Astrocyte (in vitro differentiated cells and primary cell): ENCODE measurements around the gene CSN2. TPM values are rescaled to one million over a fixed set of nuclear protein-coding genes. Genes with fewer than 3 reads are reported as not detected.

Source experiments
- DNase-seq: peaks from one replicate; pipeline ENCODE4 v3.0.0-alpha.2; 2010; ENCODE audit warnings: low read depth
- FAIRE-seq: peaks from 2 replicates; lab custom pipeline; 2011; peaks lifted over from hg19 to GRCh38; lab: Jason Lieb, UNC
- H2AFZ ChIP-seq: 2 replicates; pipeline ENCODE4 v1.6.0; 2012; ENCODE audit warnings: low read depth, low read length, inconsistent platforms
- H3K27ac ChIP-seq: 2 replicates; pipeline ENCODE4 v1.5.1; 2011; ENCODE audit warnings: low read depth, low read length, inconsistent platforms
- H3K27me3 ChIP-seq: 2 replicates; pipeline ENCODE4 v1.6.0; 2011; ENCODE audit warnings: low read length, inconsistent platforms; ENCODE audit not compliant: insufficient read depth
- H3K36me3 ChIP-seq: 2 replicates; pipeline ENCODE4 v1.5.1; 2011; ENCODE audit warnings: low read length, inconsistent platforms; ENCODE audit not compliant: insufficient read depth
- H3K4me1 ChIP-seq: 2 replicates; pipeline ENCODE4 v1.5.1; 2011; ENCODE audit warnings: low read length, inconsistent platforms; ENCODE audit not compliant: insufficient read depth
- H3K4me2 ChIP-seq: 2 replicates; pipeline ENCODE4 v1.6.0; 2012; ENCODE audit warnings: low read length, inconsistent platforms
- H3K4me3 ChIP-seq: 2 replicates; pipeline ENCODE4 v1.5.1; 2011; ENCODE audit warnings: low read depth, mild to moderate bottlenecking, low read length, inconsistent platforms; ENCODE audit not compliant: insufficient read depth
- H3K79me2 ChIP-seq: 2 replicates; pipeline ENCODE4 v1.6.0; 2012; ENCODE audit warnings: mild to moderate bottlenecking, low read length, inconsistent platforms; ENCODE audit not compliant: insufficient read depth
- H3K9ac ChIP-seq: 2 replicates; pipeline ENCODE4 v1.6.0; 2012; ENCODE audit warnings: mild to moderate bottlenecking, low read length, inconsistent platforms
- H3K9me3 ChIP-seq: 2 replicates; pipeline ENCODE4 v1.5.1; 2012; ENCODE audit warnings: low read depth, mild to moderate bottlenecking, low read length, inconsistent platforms; ENCODE audit not compliant: insufficient read depth
- H4K20me1 ChIP-seq: 2 replicates; pipeline ENCODE4 v1.6.0; 2012; ENCODE audit warnings: low read length, inconsistent platforms; ENCODE audit not compliant: insufficient read depth
- H3K27ac Mint-ChIP-seq: one replicate; pipeline ENCODE4 v1.8.0; 2021; ENCODE audit warnings: mild to moderate bottlenecking, mixed read lengths; ENCODE audit not compliant: unreplicated experiment
- H3K27me3 Mint-ChIP-seq: one replicate; pipeline ENCODE4 v1.8.0; 2021; ENCODE audit warnings: low read depth, mixed read lengths; ENCODE audit not compliant: unreplicated experiment
- H3K36me3 Mint-ChIP-seq: one replicate; pipeline ENCODE4 v1.8.0; 2021; ENCODE audit warnings: low read depth, mixed read lengths; ENCODE audit not compliant: unreplicated experiment
- H3K4me1 Mint-ChIP-seq: one replicate; pipeline ENCODE4 v1.8.0; 2021; ENCODE audit warnings: low read depth, mixed read lengths; ENCODE audit not compliant: unreplicated experiment
- H3K4me3 Mint-ChIP-seq: one replicate; pipeline ENCODE4 v1.8.0; 2021; ENCODE audit warnings: mild to moderate bottlenecking, moderate library complexity, mixed read lengths; ENCODE audit not compliant: unreplicated experiment
- H3K9me3 Mint-ChIP-seq: one replicate; pipeline ENCODE4 v1.8.0; 2021; ENCODE audit warnings: mild to moderate bottlenecking, mixed read lengths; ENCODE audit not compliant: unreplicated experiment
- EZH2 ChIP-seq: IDR thresholded peaks from 2 replicates; pipeline ENCODE4 v1.6.1; 2012; ENCODE audit warnings: mild to moderate bottlenecking, low read length, inconsistent platforms; ENCODE audit not compliant: insufficient read depth
- total RNA-seq: library from RNA; stranded (reverse); gene quantifications from 2 replicates; pipeline ENCODE4 v1.2.1, GENCODE V29; 2021
- TF ChIP-seq, protein P1 (sequence below): IDR thresholded peaks from 2 replicates; pipeline ENCODE4 v1.5.1; 2011; ENCODE audit warnings: low read depth, mild to moderate bottlenecking, inconsistent platforms, low read length, moderate library complexity; ENCODE audit not compliant: insufficient read depth

The CSN2 gene
- total RNA-seq, 1 donor from 2014 or later = not detected

DNA sequence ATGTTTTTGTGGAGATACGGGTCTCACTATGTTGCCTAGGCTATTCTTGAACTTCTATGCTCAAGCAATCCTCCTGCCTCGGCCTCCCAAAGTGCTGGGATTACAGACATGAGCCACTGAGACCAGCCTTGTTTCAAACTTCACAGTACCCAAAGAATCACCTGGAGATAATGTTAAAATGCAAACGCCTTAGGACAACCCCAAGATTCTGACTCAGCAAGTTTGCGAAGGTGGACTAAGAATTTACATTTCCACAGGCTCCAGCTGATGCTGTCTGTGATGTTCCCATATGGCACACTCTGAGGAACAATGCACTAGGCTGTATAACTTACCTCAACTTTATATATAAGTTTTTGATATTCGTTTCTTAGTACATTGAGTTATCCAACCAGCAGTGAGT, 29.3 kb upstream of the CSN2 start:
- Histone ChIP-seq H3K9ac (no peak overlapping the region), H3K4me2 (no peak overlapping the region), H3K9me3 (no peaks in the 10 kb centered on the region), H3K36me3 (no peaks in the 10 kb centered on the region), H2AFZ (no peak overlapping the region), H3K4me1 (no peaks in the 10 kb centered on the region), H4K20me1 (no peaks in the 10 kb centered on the region), H3K4me3 (no peak overlapping the region), H3K79me2 (no peaks in the 10 kb centered on the region), H3K27me3 (no peaks in the 10 kb centered on the region), H3K27ac (no peak overlapping the region)
- Mint-ChIP-seq H3K27ac (no peak overlapping the region), H3K9me3 (no peaks in the 10 kb centered on the region), H3K4me3 (no peak overlapping the region), H3K4me1 (no peaks in the 10 kb centered on the region), H3K27me3 (no peaks in the 10 kb centered on the region), H3K36me3 (no peaks in the 10 kb centered on the region)
- TF ChIP-seq, protein P1, sequence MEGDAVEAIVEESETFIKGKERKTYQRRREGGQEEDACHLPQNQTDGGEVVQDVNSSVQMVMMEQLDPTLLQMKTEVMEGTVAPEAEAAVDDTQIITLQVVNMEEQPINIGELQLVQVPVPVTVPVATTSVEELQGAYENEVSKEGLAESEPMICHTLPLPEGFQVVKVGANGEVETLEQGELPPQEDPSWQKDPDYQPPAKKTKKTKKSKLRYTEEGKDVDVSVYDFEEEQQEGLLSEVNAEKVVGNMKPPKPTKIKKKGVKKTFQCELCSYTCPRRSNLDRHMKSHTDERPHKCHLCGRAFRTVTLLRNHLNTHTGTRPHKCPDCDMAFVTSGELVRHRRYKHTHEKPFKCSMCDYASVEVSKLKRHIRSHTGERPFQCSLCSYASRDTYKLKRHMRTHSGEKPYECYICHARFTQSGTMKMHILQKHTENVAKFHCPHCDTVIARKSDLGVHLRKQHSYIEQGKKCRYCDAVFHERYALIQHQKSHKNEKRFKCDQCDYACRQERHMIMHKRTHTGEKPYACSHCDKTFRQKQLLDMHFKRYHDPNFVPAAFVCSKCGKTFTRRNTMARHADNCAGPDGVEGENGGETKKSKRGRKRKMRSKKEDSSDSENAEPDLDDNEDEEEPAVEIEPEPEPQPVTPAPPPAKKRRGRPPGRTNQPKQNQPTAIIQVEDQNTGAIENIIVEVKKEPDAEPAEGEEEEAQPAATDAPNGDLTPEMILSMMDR = no peak
- DNase-seq (no peak), FAIRE-seq (no peak)

DNA sequence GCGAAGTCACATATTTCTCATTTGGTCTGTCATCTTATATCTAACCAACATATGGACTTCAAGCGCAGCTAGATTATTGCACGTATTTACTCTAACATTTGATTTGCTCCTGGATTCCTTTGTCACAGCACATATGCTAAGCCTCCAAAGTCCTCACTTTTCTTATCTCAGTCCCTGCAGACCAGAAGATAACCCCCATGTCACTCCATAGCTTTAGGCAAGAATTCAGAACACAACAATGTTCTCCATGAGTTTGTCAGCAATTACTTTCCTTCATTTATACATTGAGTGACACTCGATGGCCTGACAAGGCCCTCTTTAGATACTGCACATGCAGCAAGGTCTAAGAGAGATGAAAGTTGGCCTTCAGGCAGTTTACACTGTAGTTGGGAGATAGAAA, 25.5 kb upstream of the CSN2 start:
- TF ChIP-seq EZH2 = no peak
- TF ChIP-seq, protein P1 = no peak
- Histone ChIP-seq H3K27ac (no peak overlapping the region), H3K79me2 (no peaks in the 10 kb centered on the region), H4K20me1 (no peaks in the 10 kb centered on the region), H3K9ac (no peak overlapping the region), H3K4me3 (no peak overlapping the region), H3K9me3 (no peaks in the 10 kb centered on the region), H3K4me1 (no peaks in the 10 kb centered on the region), H3K4me2 (no peak overlapping the region), H3K36me3 (no peaks in the 10 kb centered on the region), H2AFZ (no peak overlapping the region), H3K27me3 (no peaks in the 10 kb centered on the region)
- no peaks in the 10 kb centered on the region for H3K27me3 Mint-ChIP-seq
- H3K9me3 Mint-ChIP-seq = no peaks in the 10 kb centered on the region
- no peaks in the 10 kb centered on the region for H3K36me3 Mint-ChIP-seq
- no peaks in the 10 kb centered on the region for H3K4me1 Mint-ChIP-seq
- FAIRE-seq (no peak), DNase-seq (no peak)
- no peak overlapping the region for H3K27ac Mint-ChIP-seq
- no peak overlapping the region for H3K4me3 Mint-ChIP-seq

DNA sequence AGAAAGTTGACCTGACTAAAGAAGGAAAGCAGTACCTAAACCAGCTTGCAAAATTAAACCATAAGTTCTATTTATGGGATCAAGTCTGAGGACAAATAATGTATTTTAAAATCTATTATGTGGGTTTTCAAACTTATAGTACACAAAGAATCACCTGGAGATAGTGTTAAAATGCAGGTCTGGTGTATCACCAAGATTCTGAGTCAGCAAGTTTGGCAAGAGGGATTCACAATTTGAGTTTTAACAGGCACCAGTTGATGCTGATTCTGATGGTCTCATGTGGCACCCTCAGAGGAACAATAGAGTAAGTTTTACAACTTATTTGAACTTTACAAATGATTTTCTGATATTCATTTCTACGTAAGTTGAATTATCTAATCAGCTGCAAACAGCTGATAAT, 21.1 kb upstream of the CSN2 start:
- Histone ChIP-seq H3K4me1 (no peaks in the 10 kb centered on the region), H3K9me3 (peaks cover 2% of the 10 kb centered on the region), H3K79me2 (no peaks in the 10 kb centered on the region), H3K4me3 (no peak overlapping the region), H3K27ac (no peak overlapping the region), H3K27me3 (no peaks in the 10 kb centered on the region), H2AFZ (no peak overlapping the region), H3K36me3 (no peaks in the 10 kb centered on the region), H3K4me2 (no peak overlapping the region), H3K9ac (no peak overlapping the region), H4K20me1 (no peaks in the 10 kb centered on the region)
- Mint-ChIP-seq H3K27ac (no peak overlapping the region), H3K27me3 (no peaks in the 10 kb centered on the region), H3K36me3 (no peaks in the 10 kb centered on the region), H3K4me3 (no peak overlapping the region), H3K9me3 (no peaks in the 10 kb centered on the region), H3K4me1 (peaks cover 8% of the 10 kb centered on the region)
- TF ChIP-seq, protein P1 = no peak
- TF ChIP-seq EZH2 = no peak
- FAIRE-seq (no peak), DNase-seq (no peak)
